ENCODE measurements around the gene DRC1.
A peak's percentile ranks its signal among the peaks of the same experiment; 100 is the strongest.
"Not testable (repeated sequence)": the region's sequence is repeated elsewhere in the genome, so short reads cannot be mapped to it uniquely, and the experiment has no call there.

Gene DRC1

DNA sequence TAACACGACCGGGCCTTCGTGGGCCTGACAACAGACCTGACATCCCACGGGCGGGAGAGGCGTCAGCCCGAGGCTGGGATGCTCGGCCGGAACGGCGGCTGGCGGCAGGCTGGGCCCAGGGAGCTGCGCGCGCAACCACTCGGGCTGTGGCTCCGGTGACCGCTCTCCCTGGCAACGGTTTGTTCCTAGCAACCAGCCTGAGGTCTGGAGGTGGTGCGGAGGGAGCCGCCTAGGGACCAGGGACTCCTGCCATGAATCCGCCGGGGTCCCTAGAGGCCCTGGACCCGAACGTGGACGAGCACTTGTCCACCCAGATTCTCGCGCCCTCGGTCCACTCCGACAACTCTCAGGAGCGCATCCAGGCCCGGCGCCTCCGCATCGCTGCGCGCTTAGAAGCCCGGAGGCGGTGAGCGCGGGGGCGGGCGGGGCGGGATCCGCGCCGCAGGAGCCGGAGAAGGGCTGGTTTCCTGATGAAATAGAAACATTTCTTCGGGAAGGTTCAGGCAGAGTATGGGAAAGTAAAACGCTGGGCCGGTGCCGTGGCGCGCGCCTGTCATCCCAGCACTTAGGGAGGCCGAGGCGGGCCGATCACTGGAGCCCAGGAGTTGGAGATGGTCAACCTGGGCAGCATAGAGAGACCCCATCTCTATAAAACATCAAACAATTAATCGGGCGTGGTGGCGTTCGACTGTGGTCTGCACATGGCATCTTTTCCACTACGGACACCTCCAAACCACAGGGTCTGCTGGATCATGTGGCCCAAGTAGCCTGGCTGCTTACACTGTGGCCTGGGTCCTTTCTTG, at the start of gene DRC1:
Gene DRC1, plus strand, starts transcription at position 182 of the 803 bp plus-strand sequence. Its CDS starts 70 bp downstream, at position 252.
- peak; percentile 77 for DNase-seq

DNA sequence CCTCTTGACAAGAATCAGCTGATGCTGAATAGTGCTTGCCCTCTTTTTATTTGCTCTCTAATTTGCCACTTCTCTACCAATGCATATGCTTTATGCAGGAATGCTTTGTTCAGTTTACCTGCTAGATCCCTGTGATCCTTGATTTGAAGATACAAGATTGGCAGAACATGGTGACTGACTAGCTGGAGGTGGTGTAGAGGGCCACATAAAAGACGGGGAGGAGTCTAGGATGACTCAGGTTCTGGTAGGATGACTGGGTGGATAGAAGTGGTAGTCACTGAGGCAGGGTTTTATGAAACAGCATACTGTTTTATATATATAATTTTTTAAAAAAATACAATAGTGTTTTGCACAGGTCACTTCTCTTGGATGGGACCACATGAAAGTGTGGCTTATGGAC, 48.8 kb upstream of the DRC1 start:
- no peak for DNase-seq

DNA sequence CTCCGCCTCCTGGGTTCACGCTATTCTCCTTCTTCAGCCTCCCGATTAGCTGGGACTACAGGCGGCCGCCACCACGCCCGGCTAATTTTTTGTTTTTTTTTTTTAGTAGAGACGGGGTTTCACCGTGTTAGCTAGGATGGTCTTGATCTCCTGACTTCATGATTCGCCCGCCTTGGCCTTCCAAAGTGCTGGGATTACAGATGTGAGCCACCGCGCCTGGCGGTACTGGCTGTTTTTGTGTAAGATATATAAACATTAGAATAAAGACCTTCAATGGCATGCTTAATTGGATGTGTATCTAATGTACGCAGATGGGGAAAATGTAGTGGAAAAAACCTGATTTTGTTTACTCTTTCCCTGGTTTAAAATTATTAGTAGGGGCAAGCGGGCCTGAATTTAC, 47.3 kb upstream of the DRC1 start:
- not testable (repeated sequence) for DNase-seq

DNA sequence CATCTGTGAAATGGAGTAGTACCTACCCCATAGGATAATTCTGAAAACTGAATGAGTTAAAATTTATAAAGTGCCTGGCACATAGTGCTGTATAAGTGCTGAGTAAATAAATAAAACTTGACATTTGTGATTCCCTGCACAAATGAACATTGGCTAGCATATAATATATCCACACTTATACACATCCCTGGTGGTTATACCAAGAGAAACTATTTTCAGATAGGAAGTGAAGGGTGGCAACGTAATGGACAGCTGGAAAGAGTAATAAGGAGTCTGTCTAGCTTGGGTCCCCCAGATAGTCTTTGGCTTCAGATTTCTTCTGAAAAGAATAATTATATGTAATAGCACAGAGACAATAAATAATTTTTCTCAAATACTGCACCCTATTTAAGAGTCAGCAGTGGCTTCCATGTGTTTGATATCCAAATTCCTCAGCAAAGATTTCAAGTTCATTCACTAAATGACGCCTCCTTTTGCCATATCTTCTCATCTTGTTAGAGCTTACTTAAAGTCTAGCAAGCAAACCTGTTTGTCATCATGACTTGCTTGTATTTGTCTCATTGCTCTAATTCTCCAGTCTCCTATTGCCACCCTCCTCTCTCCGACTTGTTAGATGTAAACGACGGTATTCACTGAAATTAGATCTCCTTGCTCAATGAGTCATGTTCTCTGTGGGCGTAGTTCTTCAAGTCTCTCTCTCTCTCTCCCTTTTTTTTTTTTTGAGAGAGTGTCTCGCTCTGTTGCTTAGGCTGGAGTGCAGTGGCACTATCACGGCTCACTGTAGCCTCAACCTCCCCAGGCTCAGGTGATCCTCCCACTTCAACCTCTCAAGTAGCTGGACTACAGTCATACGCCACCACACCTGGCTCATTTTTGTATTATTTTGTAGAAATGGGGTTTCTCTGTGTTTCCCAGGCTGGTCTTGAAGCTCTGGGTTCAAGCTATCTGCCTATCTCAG, 46.4 kb upstream of the DRC1 start:
- DNase-seq: peak; percentile 73

DNA sequence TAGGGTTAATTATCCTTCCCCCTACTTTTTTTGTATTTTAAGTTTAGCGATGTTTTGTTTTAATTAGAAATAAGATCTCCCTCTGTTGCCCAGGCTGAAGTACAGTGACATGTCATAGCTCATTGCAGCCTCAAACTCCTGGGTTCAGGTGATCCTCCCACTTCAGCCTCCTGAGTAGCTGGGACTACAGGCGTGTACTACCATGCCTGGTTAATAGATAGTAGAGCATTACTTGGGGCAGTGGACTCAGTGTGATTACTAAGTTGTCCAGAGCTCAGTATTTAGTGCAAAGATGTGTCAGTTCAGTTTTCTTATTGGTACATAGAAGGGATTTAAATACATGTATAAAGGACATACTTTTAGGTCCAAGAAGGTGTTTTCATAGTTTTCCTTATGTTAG, 45.6 kb upstream of the DRC1 start:
- DNase-seq: no peak

DNA sequence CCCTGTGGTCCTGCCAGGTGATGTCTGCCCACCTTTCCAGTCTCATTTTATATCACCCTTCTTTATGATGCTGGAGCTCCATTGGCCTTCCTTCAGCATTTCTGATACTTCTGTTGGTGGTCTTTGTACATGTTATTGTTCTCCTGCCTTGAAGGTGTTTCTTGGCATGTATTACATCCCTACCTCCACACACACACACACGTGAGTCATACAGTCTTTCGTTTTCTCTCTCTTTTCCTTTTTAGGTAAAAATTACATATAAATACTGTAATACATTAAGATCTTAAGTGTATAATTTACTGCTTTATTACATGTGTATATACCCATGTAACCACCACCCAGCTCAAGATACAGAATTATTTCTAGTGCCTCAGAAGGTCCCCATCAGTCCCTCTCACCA, 44.9 kb upstream of the DRC1 start:
- DNase-seq: no peak

DNA sequence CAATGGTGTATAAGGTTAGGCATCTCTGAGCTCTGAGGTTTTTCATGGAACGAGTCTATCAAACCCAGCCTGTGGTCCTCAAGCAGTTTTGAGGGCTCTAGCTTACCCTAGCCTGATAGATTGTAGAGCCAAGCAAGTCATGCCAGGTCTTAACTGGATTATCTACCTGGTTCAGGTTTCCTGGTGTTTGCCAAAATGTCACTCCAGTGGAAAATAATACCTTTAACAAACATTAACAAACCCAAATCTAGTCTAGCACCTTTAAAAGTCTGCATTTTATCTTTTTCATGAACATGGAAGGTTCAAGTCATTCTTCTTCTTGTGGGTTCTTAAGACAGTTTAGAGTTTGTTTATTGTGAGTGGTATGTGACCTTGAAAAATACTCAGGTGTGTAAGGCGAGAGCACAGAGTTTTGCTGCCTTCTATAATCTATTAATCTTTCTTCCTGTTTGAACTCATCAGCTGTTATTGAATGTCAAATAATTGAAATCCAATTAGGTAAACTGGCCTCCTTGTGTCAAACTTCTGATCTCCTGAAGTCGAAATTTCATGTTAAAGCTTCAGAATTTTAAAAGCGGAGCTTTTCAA, 41.7 kb upstream of the DRC1 start:
- DNase-seq: no peak

DNA sequence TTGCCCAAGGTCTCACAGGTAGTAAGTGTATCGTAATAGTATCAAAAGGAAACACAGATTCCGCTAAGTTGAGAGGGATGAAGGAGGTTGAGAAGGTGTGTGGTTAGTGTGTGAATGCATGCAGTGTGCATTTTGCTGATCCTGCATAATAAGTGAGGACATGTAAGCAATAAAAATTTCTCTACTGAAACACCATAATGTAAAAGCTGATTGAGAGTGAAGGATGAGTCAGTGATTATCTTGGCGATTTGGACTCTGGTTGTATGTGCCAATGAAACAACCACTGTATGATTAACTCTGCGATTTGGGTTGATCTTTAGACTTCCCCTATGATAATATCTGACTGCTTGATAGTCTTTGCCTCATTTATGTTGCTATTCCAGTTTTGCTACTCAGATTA, 38.4 kb upstream of the DRC1 start:
- peak; percentile 27 for DNase-seq

DNA sequence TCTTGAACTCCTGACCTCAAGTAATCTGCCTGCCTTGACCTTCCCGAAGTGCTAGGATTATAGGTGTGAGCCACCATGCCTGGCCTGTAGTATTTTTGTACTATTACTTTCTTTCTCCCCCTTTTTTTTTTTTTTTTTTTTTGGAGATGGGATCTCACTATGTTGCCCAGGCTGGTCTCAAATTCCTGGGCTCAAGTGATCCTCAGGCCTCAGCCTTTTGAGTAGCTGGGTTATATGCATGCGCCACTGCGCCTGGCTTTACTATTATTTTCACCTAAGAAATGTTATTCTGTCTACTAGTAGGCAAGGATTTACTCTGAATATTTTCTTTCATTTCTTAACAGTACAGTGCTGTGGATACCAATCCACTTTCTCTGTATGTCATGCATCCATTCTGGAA, 37.8 kb upstream of the DRC1 start:
- no peak for DNase-seq

DNA sequence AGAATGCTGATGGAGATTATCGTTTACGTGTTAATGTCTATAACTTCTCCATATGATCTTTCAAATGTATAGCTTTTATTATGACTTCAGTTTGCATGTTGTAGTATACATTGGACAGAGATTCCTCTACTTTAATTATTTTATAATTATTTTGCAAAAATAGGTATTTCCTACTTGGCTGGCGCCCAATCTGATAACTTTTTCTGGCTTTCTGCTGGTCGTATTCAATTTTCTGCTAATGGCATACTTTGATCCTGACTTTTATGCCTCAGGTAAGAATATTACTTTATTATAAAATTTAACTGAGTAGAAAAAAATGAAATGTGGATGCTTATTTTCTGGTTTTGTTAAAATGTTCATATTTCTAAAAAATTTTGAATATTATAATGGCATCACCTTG, 37.1 kb upstream of the DRC1 start:
- DNase-seq: no peak

DNA sequence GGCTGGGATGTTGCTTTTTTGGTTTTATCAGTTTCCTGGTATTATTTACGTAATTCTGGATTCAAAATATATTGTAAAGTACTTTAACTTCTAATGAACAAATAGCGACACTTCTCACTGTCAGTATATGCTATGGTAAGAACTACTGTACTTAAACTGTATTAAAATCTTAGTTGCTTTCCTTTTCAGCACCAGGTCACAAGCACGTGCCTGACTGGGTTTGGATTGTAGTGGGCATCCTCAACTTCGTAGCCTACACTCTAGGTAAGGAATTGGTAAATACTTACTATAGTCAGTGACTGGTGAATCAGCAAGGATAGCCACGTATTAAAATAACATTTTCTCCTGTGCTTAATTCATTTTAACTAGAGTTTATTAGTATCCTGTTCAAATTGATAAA, 34.8 kb upstream of the DRC1 start:
- no peak for DNase-seq

DNA sequence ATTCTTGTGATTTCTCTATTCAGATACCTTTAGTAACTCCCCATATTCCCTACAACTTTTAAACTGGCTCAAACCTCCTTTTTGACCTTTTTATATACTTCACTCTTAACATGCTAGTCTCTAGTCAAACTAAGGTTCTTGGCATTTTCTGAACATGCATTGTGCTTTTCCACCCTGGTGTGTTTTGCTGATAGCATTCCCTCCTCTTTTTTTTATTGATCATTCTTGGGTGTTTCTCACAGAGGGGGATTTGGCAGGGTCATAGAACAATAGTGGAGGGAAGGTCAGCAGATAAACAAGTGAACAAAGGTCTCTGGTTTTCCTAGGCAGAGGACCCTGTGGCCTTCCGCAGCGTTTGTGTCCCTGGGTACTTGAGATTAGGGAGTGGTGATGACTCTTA, 32.1 kb upstream of the DRC1 start:
- not testable (repeated sequence) for DNase-seq

DNA sequence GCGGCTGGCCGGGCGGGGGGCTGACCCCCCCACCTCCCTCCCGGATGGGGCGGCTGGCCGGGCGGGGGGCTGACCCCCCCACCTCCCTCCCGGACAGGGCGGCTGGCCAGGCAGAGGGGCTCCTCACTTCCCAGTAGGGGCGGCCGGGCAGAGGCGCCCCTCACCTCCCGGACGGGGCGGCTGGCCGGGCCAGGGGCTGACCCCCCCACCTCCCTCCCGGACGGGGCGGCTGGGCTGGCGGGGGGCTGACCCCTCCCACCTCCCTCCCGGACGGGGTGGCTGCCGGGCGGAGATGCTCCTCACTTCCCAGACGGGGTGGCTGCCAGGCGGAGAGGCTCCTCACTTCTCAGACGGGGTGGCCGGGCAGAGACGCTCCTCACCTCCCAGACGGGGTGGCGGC, 30.8 kb upstream of the DRC1 start:
- DNase-seq: not testable (repeated sequence)

DNA sequence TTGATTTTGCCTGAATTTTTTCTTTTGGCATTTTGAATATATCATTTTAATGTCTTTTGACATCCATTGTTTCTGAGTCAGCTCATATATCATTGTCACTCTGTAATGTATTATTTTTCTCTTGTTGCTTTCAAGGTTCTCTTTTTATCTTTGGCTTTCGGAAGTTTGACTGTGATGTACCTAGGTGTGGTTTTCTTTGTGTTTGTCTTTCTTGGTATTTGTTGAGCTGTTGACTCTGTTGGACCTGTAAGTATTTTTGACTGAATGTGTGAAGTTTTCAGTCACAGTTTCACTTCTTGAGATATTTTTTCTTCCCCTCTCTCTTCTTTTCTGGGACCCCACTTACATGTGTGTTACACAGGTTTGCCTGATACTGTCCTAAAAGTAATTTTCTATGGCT, 24.9 kb upstream of the DRC1 start:
- no peak for DNase-seq

DNA sequence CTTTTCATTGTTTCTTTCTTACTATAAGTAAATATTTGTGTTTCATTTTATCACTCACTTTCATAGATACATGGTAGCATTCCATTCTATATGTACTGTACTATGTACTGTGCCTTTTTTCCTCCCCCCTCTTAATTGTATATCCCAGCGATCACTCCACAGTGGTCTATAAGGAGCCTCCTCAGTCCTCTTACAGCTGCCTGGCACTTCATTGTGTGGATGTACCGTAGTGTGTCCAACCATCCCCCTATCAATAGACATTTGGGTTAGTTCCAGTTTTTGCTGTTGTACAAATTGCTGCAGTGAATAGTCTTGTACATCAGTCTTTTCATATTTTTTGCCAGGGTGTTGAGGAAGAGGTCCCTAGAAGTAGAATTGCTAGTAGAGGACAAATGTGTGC, 21.4 kb upstream of the DRC1 start:
- DNase-seq: no peak

DNA sequence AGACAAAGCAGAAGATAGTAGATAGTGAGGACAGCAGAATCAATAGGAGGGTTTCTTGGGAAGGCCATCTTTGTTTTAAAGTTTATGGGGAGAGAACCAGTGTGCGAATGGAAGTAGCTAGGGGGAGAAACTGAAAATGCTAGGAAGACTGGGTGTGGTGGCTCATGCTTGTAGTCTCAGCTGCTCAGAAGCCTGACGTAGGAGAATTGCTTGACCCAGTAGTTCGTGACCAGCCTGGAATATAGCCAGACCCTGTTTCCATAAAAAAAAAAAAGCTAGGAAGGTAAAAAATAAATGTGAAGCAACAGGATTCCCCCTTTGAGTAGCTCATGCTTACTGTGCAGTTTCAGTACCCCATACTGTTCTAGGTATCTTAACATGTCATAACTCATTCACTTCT, 19.2 kb upstream of the DRC1 start:
- no peak for DNase-seq

DNA sequence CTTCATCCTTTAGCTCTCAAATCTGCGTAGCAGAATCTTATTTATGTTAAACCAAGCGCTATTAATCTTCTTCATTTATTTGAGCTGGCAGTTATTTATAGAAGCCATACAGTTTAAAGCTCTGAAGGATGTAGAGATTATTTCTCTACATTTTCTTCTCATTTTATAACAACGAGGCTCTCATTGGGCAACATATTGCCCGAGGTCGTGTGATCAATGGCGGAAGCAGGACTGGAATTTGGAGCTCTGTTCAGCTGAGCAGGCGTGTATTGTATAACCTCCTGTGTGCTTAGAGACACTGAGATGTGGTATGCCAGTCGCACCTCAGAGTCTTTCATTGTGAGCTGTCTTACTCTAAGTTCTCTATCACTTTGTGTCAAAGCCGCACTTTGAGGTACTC, 17.5 kb upstream of the DRC1 start:
- DNase-seq: no peak

DNA sequence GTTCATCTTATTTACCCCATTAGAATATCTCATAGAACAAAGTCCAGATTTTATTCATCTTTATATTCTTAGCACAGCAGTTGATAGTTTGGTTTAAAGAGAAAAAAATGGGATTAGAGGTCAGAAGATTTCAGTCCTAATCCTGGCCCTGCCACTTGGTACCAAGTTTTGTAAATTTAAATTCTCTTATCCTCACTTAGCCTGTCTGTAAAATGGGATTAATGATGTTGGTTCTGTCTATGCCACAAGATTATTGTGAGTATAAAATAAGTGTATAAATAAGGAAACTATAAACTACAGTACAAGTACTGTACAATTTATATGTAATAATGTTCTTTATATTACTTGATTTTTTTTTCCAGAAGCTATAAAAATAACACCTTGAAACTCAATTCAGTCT, 17.1 kb upstream of the DRC1 start:
- DNase-seq: no peak

DNA sequence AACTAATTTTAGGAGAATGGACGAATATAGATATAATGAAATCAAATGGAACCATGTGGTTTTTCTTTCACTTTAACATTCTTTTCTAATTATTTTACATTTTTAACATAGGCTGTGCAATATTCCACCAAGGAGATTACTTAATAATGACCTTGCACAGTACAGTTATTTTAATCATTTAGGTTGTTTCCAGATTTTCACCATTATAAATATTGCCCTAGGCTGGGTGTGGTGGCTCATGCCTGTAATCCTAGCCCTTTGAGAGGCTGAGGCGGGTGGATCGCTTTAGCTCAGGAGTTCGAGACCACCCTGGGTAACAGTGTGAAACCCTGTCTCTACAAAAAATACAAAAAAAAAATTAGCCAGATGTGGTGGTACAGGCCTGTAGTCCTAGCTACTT, 14.5 kb upstream of the DRC1 start:
- DNase-seq: no peak

DNA sequence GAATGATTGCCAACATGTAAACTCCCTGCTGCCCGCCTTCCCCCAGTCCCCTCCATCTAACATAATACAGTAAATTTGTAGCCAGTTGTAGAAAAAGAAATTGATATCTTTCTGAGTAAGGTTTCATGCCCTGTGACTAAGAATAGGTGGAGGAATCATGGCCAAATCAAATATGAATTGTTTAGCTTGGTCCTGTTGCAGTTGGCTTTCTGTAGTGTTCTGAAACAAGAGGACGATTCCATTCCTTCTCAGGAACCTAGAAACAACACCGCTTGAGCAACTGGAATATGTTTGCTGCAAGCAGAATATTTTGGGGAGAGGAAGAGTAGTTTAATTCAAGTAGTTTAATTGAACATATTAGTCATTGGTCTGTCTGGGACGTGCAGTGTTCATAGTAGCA, 7.0 kb upstream of the DRC1 start:
- DNase-seq: no peak

DNA sequence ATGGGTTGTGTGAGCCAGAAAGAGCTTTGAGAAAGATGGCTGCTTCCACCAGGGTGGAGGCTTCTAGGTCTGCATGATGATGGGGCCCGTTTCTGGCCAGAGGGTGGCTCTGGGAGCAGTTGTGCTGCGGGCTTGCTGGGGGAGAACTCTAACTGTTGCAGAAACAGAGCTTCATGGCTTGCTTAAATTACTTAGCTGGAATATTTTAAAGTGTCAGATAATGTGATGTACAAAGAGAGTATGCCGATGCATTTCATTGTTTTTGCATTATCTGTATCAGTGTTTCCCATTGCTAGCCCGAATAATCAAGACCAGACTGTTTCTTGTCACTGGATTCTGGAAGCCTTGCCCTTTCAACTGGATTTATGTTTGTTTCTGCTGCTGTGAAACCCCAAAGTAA, 6.3 kb upstream of the DRC1 start:
- no peak for DNase-seq

DNA sequence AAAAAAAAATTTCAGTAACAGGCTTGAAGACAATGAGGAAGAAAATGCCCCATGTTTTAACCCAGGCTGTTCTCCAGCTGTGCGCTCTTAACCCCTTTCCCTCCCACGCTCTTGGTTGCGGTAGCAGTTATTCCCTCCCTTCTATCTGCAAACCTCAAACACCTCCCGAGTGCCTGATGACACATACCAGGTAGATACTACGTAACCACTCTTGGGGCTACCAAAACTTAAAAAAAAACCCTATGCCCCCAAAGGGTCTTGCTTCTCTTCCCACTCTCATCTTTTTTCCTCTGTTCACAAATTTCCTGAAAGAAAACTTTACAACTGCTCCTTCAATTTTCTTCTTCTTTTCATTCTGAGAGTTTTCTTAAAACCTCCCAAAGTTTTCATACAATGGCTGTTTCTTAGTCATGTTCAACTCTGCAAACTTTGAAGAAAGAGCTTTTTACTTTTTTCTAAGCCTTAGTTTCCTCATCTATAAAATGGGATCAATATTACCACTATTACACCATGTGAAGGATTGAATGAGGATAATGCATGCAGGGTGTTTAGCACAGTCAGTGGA, 4.9 kb upstream of the DRC1 start:
- DNase-seq: no peak

DNA sequence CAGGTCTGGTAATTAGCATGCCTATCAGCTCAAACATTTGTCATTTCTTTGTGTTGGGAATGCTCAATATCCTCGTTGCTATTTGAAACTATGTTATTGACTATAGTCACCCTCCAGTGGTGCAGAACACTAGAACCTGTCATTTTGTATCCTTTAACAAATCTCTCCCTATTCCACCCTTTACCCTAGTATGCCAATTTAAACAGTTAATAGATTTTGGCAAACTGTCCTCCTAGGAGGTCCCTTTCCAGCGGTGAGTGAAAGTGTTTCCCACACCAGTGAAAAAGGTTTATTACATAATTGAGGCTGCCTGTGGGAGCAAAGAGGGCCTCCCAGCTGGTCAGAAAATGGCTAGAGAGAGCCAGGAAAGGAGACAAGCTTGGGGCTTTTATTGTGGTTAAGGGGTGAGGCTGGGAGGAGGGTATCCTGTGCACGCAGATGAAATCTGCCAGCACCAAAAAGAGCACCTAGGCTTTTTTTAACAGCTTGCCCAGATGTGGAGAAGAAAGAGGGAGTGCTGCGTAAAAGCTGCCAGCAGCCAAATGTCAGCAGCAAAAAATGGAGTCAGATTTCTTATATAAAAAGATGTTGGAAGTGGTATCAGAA, 1.8 kb upstream of the DRC1 start:
- no peak for DNase-seq

Data from fibroblast of upper back skin (primary cell).